Pancreas (tissue), 10 donors: Measurements from ENCODE around the gene TMEM131. TPM values are rescaled to one million over a fixed set of nuclear protein-coding genes. Genes with fewer than 3 reads are reported as not detected.

Experiments
- ATAC-seq, 4 donors: fragments of 200-7000 bp; cut with Tn5 transposase; one replicate each; pipeline versions ENCODE4 v1.8.0 to v1.9.1; 2020; ENCODE audit warnings: mild to moderate bottlenecking in 4 of 4, moderate library complexity in 4 of 4
- DNase-seq, 6 donors: peaks; one replicate each; pipeline ENCODE4 v3.0.0-alpha.2; 2020
- FAIRE-seq: peaks from 2 replicates; lab custom pipeline; 2012; peaks lifted over from hg19 to GRCh38; lab: Jason Lieb, UNC
- H3K27ac ChIP-seq, 4 donors: fragments of 200-600 bp; sonication (generic); 1 replicate in 3 of 4; 2 replicates in 1 of 4; pipeline versions ENCODE4 v1.5.0 to v1.8.0; 2020
- H3K27me3 ChIP-seq, 4 donors: fragments of 200-600 bp; one replicate each; pipeline ENCODE4 v1.8.0; 2021
- H3K36me3 ChIP-seq, 3 donors: fragments of 200-600 bp; sonication (generic) in 1 of 3; one replicate each; pipeline versions ENCODE4 v1.5.0 to v1.8.0; 2020 to 2021
- H3K4me1 ChIP-seq, 3 donors: fragments of 200-600 bp; one replicate each; pipeline ENCODE4 v1.8.0; 2021
- H3K4me3 ChIP-seq, 4 donors: fragments of 200-600 bp; sonication (generic) in 2 of 4; one replicate each; pipeline versions ENCODE4 v1.5.0 to v1.8.0; 2020 to 2021
- H3K9me3 ChIP-seq, 4 donors: fragments of 200-600 bp; one replicate each; pipeline ENCODE4 v1.8.0; 2021
- CTCF ChIP-seq, 4 donors: fragments of 200-600 bp; sonication (generic) in 3 of 4; IDR thresholded peaks; one replicate each; pipeline versions ENCODE4 v1.5.0 to v1.8.0; 2021; ENCODE audit warnings: antibody characterized with exemption in 4 of 4
- WGBS, 2 donors: extraction: QIAGEN DNeasy Blood & Tissue Kit; methylation state at CpG; one replicate each; pipeline ENCODE4 v1.1.7; 2013; 5-methylcytosine and 5-hydroxymethylcytosine counted together
- intact Hi-C, 3 donors: fragments of 100-400 bp; cut with DNase I; formaldehyde crosslinking; loops; one replicate each; pipeline versions ENCODE4 v1.11.1 to v1.14.2; 2022
- polyA plus RNA-seq, 2 donors: library from polyadenylated mRNA; stranded (reverse); fragments of 200-250 nt; gene quantifications; one replicate each; pipeline ENCODE4 v1.2.3, GENCODE V29; 2013
- total RNA-seq, 6 donors: library from RNA; stranded (reverse); fragmentation: NEBNext Ultra II Directional in 4 of 6; extraction: Animal tissue kit (Norgen Biotek cat#: 25700) in 4 of 6; gene quantifications; one replicate each; pipeline versions ENCODE4 v1.2.1 to v1.2.4, GENCODE V29; 2021 to 2023
- donor health status: healthy with polysubstance abuse.
- donor health status: DM: no; HTN: no; CAD: no; lungs with moderate emphysema.
- donor health status: DM: no; HTN: no; CAD: no.
- donor health status: control.
- donor health status: control.
- donor health status: Bipolar disorder and iron deficiency.
- donor health status: DM: yes; HTN: yes; CAD: no.
- donor health status: DM: no; HTN: no; CAD: no.
- donor health status: DM: no; HTN: no; CAD: no.
- donor health status: DM: yes; HTN: yes; CAD: no.

The TMEM131 gene
- total and polyA plus RNA-seq, 8 donors = 8.1 to 26.5 (median 19.4) TPM

GRCh38 chr2:97816411-97816810 is 179.3 kb downstream of the TMEM131 start:
- FAIRE-seq (no peak), ATAC-seq (no peak), DNase-seq (no peak)
- H3K4me3 ChIP-seq = no peak overlapping the region
- no peak for TF ChIP-seq CTCF (IDR thresholded peaks at IDR 0.05)
- intact Hi-C loops = no loop called here
- no peaks in the 10 kb centered on the region for H3K9me3 ChIP-seq
- no peaks in the 10 kb centered on the region for H3K27me3 ChIP-seq
- peaks cover 4 to 12% (median 6%) of the 10 kb centered on the region in 3 donors for H3K36me3 ChIP-seq
- no peak overlapping the region for H3K27ac ChIP-seq
- WGBS, 2 donors = 97 to 98% methylated on average over 2 of the region's 2 CpGs
- no peaks in the 10 kb centered on the region for H3K4me1 ChIP-seq

GRCh38 chr2:97812931-97813330 is 182.8 kb downstream of the TMEM131 start:
- 92% methylated on average over 7 of the region's 7 CpGs for WGBS, 2 donors
- no peak for TF ChIP-seq CTCF (IDR thresholded peaks at IDR 0.05)
- no peaks in the 10 kb centered on the region for H3K9me3 ChIP-seq
- H3K4me3 ChIP-seq = no peak overlapping the region
- no peak overlapping the region for H3K27ac ChIP-seq
- H3K4me1 ChIP-seq = no peaks in the 10 kb centered on the region
- no peaks in the 10 kb centered on the region for H3K27me3 ChIP-seq
- ATAC-seq (no peak), FAIRE-seq (no peak), DNase-seq (no peak)
- H3K36me3 ChIP-seq = peaks cover 4 to 28% (median 6%) of the 10 kb centered on the region in 3 donors
- intact Hi-C loops = no loop called here

GRCh38 chr2:97808816-97809215 is 186.9 kb downstream of the TMEM131 start:
- Histone ChIP-seq H3K9me3 (no peaks in the 10 kb centered on the region), H3K36me3 (peaks cover 0 to 24% (median 2%) of the 10 kb centered on the region in 3 donors), H3K4me1 (no peaks in the 10 kb centered on the region), H3K27ac (no peak overlapping the region), H3K27me3 (no peaks in the 10 kb centered on the region), H3K4me3 (no peak overlapping the region)
- no peak for TF ChIP-seq CTCF (IDR thresholded peaks at IDR 0.05)
- FAIRE-seq (no peak), ATAC-seq (no peak), DNase-seq (no peak)
- intact Hi-C loops = loop anchor here in 2 of 3 donors (5.0 to 10.0 kb wide), 3 partner anchors 466 to 578 kb away; no protein-coding TSS in a partner anchor
- WGBS, 2 donors = 82 to 85% methylated on average over 4 of the region's 4 CpGs

- Histone ChIP-seq H3K4me1 (no peaks in the 10 kb centered on the region), H3K4me3 (no peak overlapping the region), H3K27me3 (no peaks in the 10 kb centered on the region), H3K36me3 (peaks cover 0 to 25% (median 0%) of the 10 kb centered on the region in 3 donors), H3K27ac (no peak overlapping the region), H3K9me3 (no peaks in the 10 kb centered on the region)
- TF ChIP-seq CTCF (IDR thresholded peaks at IDR 0.05) = peak; percentile 63 to 93 (median 82)
- ATAC-seq (peak; percentile 94 to 100 (median 99)), FAIRE-seq (peak; percentile 34), DNase-seq (peak; percentile 58 to 90 (median 77))
- WGBS, 2 donors = 24 to 26% methylated on average over 12 of the region's 12 CpGs
- intact Hi-C loops = loop anchor here in 2 of 3 donors (5.0 to 10.0 kb wide), 3 partner anchors 468 to 580 kb away; no protein-coding TSS in a partner anchor
These were observed 188.8 kb downstream of the TMEM131 start for GRCh38 chr2:97806738-97807618.
